Esophagus muscularis mucosa (tissue), 4 donors: Measurements from ENCODE around the gene PSMC5.

Source experiments
- EP300 ChIP-seq: sonication (generic); formaldehyde crosslinking; IDR thresholded peaks from one replicate; pipeline ENCODE4 v1.6.1; 2017; ENCODE audit warnings: antibody characterized with exemption
- POLR2A ChIP-seq: fragments of 450-650 bp; IDR thresholded peaks from one replicate; pipeline ENCODE4 v1.6.1; 2017; ENCODE audit warnings: antibody characterized with exemption, moderate library complexity, mild to moderate bottlenecking, low read depth
- POLR2AphosphoS5 ChIP-seq, 2 donors: sonication (generic); formaldehyde crosslinking; IDR thresholded peaks; one replicate each; pipeline ENCODE4 v1.6.1; 2017; ENCODE audit warnings: antibody characterized with exemption in 2 of 2
- TF ChIP-seq, protein P1 (sequence below), 3 experiments: fragments of 200-600 bp in 2 of 3; fragments of 450-650 bp in 1 of 3; sonication (generic) in 2 of 3; IDR thresholded peaks; one replicate each; pipeline ENCODE4 v1.5.1; 2017 to 2019; ENCODE audit warnings: antibody characterized with exemption in 3 of 3, mild to moderate bottlenecking in 2 of 3, moderate library complexity in 1 of 3

- TF ChIP-seq, protein P1, sequence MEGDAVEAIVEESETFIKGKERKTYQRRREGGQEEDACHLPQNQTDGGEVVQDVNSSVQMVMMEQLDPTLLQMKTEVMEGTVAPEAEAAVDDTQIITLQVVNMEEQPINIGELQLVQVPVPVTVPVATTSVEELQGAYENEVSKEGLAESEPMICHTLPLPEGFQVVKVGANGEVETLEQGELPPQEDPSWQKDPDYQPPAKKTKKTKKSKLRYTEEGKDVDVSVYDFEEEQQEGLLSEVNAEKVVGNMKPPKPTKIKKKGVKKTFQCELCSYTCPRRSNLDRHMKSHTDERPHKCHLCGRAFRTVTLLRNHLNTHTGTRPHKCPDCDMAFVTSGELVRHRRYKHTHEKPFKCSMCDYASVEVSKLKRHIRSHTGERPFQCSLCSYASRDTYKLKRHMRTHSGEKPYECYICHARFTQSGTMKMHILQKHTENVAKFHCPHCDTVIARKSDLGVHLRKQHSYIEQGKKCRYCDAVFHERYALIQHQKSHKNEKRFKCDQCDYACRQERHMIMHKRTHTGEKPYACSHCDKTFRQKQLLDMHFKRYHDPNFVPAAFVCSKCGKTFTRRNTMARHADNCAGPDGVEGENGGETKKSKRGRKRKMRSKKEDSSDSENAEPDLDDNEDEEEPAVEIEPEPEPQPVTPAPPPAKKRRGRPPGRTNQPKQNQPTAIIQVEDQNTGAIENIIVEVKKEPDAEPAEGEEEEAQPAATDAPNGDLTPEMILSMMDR (IDR thresholded peaks at IDR 0.05): no peak
- no peak for TF ChIP-seq POLR2A
- TF ChIP-seq EP300: no peak
- TF ChIP-seq POLR2AphosphoS5 (IDR thresholded peaks at IDR 0.05): no peak
These were observed 21.6 kb upstream of the PSMC5 start for GRCh38 chr17:63805591-63805990.
